Measurements from ENCODE around the gene SNAPIN.
A peak's percentile ranks its signal among the peaks of the same experiment; 100 is the strongest.
"Not testable (repeated sequence)": the region's sequence is repeated elsewhere in the genome, so short reads cannot be mapped to it uniquely, and the experiment has no call there.

The SNAPIN gene

GRCh38 chr1:153648000-153648643, 10.4 kb upstream of the SNAPIN start:
- no peak for DNase-seq

DNA sequence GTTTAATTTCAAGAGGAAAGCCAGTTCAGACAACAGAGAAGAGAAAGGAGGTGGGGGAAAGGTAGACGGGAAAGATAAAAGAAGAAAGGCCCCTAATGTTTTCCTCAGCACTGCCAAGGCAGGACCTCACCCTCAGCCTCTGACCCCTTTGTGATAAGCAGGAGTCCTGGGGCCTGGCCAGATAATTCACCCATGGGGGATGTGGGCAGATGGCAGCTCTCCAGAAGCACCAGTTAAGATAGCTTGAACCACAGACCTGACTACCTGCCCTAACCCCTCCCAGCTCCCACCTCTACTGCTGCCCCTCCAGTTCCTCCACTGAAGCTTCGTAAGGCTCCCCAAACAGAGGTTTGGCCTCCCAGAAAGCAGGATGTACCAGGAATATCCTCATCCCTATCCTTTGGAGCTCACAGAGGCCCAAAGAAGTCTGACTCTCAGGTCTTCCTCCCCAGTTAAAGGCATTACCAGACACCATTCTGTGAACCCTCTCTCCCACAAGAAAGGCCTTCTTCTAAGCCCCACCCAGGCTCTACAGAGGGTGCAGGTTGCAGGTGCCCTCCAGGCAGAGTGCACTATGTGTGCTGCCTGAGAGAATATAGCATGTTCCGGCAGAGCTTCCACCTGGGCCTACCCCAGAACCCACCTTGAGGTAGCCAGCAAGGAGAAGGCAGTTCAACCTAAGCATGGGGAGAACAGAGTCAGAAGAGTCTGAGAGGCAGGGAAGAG, 9.2 kb upstream of the SNAPIN start:
- DNase-seq, result no peak

- DNase-seq, result no peak
These were observed 8.7 kb upstream of the SNAPIN start for GRCh38 chr1:153649863-153650235.

GRCh38 chr1:153651771-153652170, 6.7 kb upstream of the SNAPIN start:
- no peak for DNase-seq

DNA sequence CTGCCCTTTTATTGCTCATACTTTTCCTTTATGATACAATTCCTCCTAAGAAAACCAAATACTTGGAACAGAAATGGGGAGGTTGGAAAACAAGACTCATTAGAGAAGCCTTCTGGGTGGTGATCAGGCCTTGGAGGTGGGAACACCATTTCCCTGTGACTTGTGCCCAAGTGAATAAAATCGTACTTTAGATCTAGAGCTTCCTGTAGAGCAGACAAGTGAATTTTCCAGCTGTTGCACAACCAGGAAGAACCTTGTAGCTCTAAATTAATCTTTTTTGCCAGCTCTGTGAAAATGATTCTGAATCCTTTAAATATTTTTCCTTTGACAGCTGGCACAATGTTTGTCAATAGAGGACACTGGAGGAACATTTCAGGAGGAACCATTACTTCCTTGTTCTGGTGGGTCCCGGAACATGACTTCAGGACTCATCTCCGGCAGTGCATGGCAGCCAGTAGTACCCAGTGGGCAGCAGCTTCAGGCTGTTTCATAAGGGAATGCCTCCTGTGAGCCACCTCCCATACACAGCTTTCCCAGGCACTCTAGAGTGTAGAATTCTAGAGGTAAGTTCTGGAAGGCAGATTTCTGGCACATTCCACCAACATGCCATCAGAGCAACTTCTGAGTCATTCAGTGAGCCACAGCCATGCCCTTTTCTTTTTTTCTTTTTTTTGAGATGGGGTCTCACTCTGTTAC, 5.5 kb upstream of the SNAPIN start:
- DNase-seq, result peak; percentile 63

DNA sequence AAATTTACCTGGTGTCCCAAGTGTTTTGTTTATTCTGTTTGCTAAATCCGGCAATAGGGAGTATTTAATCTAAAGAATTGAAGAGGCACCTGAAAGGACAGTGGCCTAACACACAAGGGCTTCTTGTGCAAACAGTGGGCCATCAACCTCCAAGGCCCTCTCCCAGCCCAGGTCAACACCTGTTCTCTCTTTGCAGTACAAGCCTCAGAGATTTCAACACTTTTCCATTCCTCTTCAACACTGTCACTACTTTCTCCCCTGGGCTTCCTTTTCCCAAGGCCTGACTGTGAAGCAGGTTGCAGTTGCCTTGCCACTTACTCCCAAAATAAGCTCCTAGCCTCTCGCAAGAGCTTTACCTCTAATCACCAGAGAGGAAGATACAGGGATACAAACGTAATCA, 3.2 kb upstream of the SNAPIN start:
- DNase-seq, result no peak

DNA sequence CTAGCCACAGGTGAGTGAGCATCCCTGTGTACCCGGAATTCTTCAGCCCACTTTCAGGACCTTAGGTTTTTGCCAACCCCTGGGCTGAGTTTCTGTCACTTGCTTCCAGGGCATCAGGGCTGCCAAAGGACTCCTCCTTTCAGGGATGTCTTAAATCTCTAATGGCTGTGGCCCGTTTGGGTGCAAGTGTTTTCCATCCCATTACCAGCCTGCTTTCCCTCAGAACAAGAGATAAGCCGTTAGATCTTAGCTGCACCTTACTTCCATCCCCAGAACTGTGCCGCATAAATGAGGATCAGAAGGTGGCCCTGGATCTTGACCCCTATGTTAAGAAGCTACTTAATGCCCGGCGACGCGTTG, 652 bp downstream of the SNAPIN start:
- DNase-seq, result no peak

- DNase-seq, result no peak
These were observed 1.2 kb downstream of the SNAPIN start for GRCh38 chr1:153659656-153660055.

- DNase-seq, result no peak
These were observed 2.7 kb downstream of the SNAPIN start for GRCh38 chr1:153661111-153661708.

- no peak for DNase-seq
These were observed 3.8 kb downstream of the SNAPIN start for GRCh38 chr1:153662269-153662668.

GRCh38 chr1:153663211-153663610, 4.7 kb downstream of the SNAPIN start:
- DNase-seq, result no peak

DNA sequence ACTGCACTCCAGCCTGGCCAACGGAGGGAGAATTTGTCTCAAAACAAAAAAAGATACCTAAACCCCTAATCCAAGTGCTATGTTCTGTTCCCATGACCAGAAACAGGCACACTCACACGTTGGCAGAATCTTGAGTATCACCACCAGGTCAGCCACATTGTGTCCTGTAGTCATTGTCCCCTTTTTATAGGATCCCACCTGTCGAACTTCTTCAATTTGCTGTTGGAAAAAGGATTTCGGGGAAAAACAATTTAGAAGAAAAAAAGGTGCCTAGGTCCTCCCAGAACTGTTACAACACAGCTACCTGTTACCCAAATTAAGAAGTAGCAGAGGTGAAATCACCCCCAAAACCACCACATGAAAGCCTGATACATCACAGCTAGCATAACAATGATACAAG, 8.9 kb downstream of the SNAPIN start:
- DNase-seq, result no peak

GRCh38 chr1:153668672-153669071, 10.2 kb downstream of the SNAPIN start:
- DNase-seq, result not testable (repeated sequence)

- no peak for DNase-seq
These were observed 11.1 kb downstream of the SNAPIN start for GRCh38 chr1:153669606-153670005.

DNA sequence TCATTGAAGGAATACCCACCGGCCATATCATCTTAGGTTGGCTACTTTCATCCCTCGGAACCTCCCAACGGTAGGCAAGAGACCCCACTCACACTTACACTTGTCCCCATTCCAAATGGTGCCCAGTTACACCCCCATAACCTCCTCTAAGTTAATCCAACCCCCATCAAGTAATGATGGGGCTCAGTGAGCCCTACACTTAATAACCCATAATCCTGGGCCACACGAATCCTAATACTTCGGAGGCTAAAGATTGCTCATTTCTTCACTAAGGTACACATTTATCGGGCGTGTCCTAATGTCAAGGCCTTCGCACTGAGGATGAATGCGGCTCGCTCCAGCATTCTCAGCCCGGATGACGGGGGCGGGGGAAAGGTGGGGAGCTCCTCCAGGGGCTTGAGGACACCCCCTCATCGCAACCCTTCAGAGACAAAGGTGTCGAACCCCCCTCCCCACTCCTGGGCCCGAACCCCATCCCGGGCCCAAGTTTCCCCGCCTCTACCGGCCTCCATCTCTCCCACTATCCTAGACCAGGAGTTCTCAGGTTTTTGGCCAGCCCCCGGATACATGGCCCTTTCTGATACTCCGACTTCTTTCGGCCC, 11.9 kb downstream of the SNAPIN start:
- no peak for DNase-seq

DNA sequence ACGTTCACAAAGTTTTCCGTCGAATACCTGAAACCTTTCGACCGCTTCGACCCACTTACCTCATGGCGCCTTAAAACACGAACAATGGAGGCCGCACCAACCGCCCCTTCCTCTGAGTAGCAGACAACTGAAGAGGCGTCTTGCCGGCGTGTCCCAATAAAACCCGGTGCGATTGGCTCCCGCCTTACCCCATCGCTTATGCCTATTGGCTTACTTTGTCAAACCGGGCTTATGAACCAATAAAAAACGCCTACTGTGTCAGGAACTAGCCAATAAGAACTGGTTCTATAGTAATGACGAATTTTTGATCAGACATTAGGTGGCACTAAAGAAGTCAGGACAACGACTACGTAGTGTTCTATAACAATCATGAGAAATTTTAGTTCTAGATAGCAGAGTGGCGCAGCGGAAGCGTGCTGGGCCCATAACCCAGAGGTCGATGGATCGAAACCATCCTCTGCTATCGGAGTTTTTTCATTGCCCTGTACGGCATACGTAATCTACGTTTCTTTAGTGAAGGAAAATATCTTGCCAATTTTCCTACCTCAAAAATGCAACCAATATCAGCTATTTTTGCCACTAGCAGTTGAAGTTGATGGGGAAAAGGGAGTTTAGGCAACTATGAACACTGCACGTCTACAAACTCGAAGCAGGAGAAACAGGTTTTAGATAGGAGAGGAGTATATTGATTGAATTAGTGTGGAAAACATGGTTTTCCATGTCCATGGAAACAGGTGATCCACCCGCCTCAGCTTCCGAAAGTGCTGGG, 12.5 kb downstream of the SNAPIN start, which contains the start of gene ILF2:
Gene ILF2 (minus strand): TSS at position 135 of the 769 bp plus-strand sequence. CDS start 71 bp downstream, at position 64.
- DNase-seq, result peak; percentile 99

DNA sequence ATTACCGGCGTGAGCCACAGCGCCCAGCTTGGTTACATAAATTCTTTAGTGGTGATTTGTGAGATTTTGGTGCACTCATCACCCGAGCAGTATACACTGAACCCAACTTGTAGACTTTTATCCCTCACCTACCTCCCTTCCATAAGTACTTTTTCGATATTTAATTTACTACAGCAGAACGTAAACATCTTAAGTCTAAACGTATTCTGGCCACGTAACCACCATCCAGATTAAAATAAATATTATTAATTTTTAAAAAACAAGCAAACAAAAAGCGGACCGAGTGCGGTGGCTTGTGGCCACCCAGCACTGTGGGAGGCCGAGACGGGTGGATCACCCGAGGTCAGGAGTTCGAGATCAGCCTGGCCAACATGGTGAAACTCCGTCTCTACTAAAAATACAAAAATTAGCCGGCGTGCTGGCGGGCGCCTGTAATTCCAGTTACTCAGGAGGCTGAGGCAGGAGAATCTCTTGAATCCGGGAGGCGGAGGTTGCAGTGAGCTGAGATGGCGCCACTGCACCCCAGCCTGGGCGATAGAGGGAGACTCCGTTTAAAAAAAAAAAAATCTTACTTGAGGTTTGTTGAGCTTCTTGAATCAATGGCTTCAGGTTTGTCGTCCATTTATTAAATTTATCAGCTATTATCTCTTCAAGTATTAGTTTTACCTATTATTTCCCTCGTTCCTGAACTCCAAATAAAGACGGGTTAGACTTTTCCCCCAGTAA, 13.3 kb downstream of the SNAPIN start:
- DNase-seq, result not testable (repeated sequence)

DNA sequence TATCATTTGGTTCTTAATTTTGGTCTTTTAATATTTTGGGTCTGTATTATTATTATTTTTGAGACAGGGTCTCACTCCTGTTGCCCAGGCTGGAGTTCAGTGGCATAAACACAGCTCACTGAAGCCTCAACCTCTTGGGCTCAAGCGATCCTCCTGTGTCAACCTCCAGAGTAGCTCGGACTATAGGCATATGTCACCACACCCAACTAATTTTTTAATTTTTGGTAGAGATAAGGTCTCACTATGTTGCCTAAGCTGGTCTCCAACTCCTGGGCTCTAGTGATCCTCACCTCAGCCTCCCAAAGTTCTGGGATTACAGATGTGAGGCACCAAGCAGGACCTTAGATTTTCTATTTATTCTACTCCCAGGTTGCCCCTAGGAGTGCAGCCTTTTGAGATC, 15.0 kb downstream of the SNAPIN start:
- DNase-seq, result no peak

DNA sequence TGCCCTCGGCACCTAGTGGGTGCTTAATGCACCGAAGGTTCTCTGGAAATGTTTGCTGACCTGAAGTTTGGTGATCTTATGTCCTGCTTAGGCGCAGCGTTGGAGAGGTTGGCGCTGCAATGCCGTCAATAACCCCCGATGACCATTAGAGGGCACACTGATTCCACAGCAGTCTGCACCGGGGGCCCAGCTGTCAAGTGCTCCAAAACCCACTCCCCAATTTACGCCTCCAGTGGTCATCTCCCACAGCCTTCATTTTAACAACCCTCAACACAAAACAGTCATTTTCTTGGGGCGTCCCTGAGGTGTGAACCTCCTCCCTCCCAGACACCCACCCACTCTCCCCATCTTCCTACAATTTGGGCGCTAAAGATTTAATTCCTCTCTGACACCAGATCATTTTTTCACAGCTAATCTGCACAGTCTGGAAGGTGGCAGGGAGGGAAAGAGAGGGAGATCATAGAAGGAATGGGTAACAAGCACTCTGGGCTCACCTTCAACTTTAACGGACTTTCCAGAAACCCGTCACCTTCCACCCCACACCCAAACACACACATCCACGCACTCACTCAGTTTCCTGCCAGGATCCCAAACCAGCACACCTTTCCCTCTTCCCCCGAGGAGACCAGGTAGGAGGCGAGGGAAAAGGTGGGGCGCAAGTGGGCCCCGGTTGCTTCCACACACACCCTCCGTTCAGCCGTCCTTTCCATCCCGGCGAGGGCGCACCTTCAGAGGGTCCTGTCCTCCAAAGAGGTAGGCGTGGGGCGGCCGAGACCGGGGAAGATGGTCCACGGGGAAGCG, 19.4 kb downstream of the SNAPIN start:
- peak; percentile 80 for DNase-seq

GRCh38 chr1:153678519-153679336, 20.2 kb downstream of the SNAPIN start, which contains the start of gene NPR1:
Gene NPR1 (plus strand): TSS chr1:153678688. CDS start chr1:153679109, 421 bp downstream.
- DNase-seq, result no peak
